IPS DF 4.7 (cell line): ENCODE results near the gene NUTF2.
"Not testable (repeated sequence)": the region's sequence is repeated elsewhere in the genome, so short reads cannot be mapped to it uniquely, and the experiment has no call there.

Source experiments
- DNase-seq: peaks from one replicate; pipeline ENCODE4 v3.0.0-alpha.2; 2013; ENCODE audit warnings: low spot score; ENCODE audit errors: extremely low read depth

The NUTF2 gene

DNA sequence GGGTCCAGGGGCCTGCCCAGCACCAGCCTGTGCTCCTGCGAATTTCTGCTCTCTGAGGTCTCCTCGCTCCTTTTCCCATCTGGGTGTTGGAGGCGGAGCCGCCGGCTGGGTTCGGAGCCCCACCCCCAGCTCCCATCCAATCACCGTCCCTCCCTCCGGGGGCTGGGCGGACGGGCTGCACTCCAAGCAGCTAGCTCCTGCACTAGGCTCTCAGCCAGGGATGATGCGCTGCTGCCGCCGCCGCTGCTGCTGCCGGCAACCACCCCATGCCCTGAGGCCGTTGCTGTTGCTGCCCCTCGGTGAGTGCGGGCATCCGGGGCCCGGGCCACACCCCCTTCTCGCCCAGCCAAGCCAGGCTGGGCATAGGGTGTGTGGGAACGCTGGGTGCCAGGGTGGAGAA is 38.0 kb downstream of the NUTF2 start, which contains the start of gene NRN1L:
NRN1L (plus strand) TSS at position 202 of the 400 bp plus-strand sequence; CDS start at position 221, 19 bp downstream.
- peak; percentile 49 for DNase-seq

DNA sequence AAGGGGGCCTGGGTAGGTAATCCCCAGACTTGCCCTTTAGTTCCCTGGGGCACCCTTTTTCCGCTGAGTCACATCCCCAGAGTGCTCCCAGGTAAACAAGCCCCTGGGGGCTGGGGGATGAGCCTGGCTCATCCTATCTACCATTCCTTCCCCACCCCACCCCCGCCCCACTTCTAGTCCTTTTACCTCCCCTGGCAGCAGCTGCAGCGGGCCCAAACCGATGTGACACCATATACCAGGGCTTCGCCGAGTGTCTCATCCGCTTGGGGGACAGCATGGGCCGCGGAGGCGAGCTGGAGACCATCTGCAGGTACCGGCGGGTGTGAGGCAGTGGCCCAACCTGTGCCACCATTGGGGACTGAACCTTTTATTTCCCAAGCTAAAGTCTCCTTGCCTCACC is 38.8 kb downstream of the NUTF2 start:
- no peak for DNase-seq

DNA sequence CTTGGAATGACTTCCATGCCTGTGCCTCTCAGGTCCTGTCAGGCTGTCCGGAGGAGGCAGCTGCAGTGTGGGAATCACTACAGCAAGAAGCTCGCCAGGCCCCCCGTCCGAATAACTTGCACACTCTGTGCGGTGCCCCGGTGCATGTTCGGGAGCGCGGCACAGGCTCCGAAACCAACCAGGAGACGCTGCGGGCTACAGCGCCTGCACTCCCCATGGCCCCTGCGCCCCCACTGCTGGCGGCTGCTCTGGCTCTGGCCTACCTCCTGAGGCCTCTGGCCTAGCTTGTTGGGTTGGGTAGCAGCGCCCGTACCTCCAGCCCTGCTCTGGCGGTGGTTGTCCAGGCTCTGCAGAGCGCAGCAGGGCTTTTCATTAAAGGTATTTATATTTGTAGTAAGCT is 39.2 kb downstream of the NUTF2 start:
- no peak for DNase-seq

DNA sequence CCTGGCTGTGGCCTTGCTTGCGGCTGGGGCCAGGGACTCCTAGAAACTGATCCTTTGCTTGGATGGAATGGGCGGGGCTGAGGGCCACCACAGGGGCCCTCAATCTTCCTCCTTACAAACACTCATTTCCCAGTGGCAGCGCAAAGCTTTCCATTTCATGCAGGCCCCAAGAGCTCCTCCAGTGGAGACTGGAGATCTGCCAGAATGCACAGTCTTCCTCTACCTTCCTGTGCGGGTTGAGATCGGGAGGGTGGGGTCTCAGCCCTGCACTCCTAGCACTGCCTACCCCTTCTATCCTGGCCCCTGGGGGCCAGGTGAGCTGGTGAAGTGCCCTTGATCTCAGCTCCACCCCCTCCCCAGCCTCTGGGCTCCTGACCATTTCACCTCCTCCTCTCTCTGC is 39.7 kb downstream of the NUTF2 start:
- DNase-seq, result no peak

DNA sequence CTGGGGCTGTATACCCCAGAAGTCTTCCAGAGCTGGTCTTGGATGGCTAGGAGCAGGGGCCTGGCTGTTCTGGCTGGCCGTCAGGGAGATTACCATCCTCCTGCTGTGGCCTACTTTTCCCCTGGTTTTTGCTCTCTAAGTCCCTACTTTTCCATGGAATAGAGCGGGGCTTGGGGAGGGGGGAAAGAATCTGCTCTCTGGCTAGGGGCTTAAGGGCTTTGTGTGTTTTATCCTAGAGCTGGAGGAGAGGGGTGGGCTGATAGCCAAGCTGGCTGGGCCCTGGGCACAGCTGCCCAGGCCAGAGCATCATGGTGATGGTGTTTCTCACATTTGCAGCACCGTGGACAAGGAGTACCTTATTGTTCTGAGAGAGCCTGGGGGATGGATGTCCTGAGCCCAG is 41.6 kb downstream of the NUTF2 start:
- DNase-seq, result no peak

DNA sequence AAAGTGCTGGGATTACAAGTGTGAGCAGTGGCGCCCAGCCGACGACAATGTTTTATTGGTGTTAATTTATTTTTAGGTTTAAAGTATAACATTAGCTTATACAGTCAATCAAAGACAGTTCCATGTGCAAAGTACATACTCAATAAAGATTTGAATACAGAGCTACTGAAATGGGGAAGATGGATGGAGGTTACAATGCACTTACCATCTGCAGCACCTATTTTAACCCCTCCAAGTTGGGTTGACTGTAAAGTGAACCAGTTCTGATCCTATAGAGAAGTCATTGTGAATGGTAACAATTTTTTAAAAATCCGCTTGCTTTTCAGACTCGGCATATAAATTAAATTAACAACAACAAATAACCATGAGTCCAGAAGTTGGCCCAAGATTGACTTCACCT is 45.6 kb downstream of the NUTF2 start:
- DNase-seq, result no peak

DNA sequence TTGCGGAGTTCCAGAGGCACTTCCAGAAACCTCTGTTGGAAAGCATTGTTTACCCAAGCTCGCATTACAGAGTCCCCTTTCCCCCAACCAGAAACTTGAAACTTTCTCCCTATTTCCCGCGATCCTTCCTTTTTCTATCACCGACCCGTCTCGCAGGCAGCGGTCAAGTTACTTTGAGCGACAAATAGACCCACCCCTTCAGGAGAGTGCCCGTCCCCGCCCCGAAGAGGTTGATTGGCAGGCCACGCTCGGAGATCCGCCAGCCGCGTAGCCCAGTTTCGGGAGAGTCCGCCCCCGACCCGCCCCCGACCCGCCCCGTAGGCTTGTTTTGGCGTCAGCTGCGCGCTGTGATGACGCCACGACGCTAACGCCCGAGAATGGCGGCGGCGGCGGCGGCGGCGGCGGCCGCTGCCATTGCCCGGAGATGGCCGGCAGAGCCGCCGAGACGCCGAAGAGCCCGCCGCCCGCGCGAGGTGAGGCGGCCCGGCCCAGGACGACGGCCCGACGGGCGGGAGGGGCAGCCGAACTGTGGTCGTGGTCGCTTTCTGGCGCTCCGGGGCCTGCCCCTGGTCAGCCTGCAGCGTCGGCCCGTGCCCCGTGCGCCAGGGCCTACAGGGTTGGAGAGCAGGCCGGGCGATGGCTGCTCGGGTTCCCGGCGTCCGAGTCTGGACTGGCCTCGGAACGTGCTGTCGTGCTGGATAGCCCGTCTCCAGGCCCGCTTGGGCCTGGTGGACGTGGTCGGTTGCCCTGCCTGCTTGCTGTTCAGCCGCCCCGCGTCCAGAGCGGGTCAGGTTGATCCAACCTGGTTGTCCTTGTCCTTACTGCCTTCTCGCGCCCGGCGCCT is 46.4 kb downstream of the NUTF2 start, which contains the start of gene PSKH1:
PSKH1 (plus strand) TSS at position 356 of the 844 bp plus-strand sequence. CDS start 15,496 bp downstream, outside the sequence.
- peak; percentile 82 for DNase-seq

DNA sequence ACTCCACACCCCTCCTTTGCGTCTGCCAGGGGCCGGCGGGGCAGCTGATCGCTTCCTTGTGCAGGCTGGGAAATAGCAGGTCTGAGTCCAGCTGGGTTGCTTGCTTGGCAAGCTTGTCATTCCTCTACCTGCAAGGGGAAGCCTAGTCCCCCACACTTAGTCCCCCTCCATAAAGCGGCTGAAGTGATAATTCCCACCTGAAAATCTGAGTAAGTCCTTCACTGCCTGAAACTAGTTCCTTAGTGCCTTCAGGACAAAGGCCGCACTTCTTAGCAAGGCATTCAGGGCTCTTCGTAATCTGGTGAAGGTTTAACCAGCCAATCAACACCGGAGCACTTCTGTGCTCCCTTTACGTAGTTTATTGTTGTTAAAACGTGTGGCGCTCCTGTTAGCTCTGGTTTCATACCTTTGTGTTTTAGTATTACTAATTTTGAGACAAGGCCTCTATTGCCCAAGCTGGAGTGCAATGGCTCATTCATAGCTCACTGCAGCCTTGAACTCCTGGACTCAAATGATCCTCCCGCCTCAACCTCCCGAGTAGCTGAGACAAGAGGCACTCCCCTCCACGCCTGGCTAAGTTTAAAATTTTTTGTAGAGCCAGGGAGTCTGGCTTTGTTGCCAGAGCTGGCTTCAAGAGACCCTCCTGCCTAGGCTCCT is 47.1 kb downstream of the NUTF2 start:
- DNase-seq, result no peak

DNA sequence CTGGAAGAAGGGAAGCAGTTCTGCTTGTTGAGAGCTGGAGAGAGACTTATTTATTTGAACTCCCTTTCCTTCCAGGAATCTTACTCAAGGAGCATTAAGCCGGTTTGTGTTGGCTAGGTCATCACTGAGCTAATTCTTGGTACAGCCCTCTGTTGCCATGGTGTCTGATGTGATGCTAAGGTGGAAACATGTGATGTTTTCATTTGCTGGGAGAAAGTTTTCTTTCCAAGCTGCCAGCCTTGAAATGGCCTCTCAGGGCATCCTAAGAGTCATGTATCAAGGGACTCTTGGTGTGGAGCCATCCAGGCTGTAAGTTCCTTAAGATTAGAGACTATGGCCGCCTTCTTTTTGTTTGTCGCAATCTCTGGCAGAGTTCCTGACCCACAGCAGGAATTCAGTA is 50.5 kb downstream of the NUTF2 start:
- no peak for DNase-seq

DNA sequence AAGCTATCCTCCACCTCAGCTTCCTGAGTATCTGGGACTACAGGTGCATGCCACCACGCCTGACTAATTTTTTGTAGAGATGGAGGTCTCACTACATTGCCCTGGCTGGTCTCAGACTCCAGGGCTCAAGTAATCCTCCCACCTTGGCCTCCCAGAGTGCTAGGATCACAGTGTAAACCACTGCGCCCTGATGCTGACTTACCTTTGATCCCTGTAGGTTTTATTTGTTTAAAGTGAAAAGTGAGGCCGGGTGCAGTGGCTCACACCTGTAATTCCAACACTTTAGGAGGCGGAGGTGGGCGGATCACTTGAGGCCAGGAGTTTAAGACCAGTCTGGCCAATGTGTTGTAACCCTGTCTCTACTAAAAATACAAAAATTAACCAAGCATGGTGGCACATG is 55.0 kb downstream of the NUTF2 start:
- no peak for DNase-seq

DNA sequence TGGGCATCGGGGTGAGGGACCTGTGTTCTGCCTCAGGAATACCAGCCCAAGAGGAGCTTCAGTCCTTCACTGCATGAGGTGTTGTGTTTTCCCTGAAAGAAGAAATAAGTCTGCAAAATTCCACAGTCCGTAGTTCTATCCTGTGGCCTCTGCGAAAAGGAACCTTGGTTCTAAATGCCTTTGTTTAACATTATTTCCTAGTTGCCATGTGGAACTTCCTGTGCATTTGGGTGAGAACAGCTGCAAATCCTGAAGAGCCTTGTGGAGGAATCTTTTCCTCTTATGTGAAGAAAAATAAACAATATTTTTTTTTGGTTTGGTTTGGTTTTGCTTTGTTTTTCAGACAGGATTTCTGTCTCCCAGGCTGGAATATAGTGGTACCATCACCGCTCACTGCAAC is 56.1 kb downstream of the NUTF2 start:
- DNase-seq, result no peak

DNA sequence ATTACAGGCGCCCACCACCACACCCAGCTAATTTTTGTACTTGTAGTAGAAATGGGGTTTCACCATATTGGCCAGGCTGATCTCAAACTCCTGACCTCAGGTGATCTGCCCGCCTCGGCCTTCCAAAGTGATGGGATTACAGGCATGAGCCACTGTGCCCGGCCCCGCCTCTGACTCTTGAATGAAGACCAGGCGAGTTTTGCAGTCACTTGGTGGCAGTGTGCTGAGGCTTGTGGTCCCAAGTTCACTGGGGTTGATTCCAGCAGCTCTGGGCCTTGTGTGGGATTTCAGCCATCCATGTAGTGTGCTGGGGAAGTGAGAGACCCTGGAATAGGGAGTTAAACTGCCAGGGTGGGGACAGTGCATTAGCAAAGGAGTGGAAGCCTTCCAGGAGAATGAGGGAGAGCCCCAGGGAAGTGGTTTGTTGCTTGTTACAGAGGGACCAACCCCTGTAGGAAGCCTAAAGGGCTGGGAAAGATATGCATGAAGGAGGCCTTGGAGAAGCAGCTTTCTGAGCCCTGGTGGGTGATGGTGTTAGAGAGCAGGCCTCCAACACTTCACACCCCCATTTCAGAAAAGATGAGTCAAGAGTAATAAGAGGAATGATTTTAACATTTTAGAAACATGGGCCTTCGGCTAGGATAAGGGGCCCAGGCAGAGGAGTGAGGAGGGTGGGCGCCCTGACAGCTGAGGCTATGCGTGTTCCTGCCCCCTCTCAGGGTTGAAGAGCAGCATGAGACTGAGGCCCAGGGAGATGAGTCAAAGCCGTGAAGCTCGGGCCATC is 60.9 kb downstream of the NUTF2 start:
- no peak for DNase-seq

DNA sequence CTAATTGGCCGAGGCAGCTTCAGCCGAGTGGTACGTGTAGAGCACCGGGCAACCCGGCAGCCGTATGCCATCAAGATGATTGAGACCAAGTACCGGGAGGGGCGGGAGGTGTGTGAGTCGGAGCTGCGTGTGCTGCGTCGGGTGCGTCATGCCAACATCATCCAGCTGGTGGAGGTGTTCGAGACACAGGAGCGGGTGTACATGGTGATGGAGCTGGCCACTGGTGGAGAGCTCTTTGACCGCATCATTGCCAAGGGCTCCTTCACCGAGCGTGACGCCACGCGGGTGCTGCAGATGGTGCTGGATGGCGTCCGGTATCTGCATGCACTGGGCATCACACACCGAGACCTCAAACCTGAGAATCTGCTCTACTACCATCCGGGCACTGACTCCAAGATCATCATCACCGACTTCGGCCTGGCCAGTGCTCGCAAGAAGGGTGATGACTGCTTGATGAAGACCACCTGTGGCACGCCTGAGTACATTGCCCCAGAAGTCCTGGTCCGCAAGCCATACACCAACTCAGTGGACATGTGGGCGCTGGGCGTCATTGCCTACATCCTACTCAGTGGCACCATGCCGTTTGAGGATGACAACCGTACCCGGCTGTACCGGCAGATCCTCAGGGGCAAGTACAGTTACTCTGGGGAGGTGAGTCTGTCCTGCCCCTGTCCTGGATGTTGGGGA is 62.5 kb downstream of the NUTF2 start:
- no peak for DNase-seq

DNA sequence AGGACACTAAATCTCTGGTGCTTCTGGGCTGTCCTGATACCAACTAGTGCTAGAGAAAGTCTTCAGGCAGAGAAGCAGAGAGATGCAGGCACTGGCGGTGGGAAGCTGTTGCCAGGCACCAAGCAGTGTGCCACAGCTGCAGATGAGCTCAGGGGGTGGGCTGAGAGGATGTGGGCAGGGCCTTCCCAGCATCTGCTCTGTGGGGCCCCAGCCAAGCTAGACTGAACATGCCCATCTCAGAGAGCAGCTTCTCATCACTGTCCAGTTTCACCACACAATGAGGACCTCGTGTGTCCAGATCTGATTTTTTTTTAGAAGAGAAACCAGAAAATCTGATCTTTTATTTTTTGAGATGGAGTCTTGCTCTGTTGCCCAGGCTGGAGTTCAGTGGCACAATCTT is 63.4 kb downstream of the NUTF2 start:
- DNase-seq, result no peak

DNA sequence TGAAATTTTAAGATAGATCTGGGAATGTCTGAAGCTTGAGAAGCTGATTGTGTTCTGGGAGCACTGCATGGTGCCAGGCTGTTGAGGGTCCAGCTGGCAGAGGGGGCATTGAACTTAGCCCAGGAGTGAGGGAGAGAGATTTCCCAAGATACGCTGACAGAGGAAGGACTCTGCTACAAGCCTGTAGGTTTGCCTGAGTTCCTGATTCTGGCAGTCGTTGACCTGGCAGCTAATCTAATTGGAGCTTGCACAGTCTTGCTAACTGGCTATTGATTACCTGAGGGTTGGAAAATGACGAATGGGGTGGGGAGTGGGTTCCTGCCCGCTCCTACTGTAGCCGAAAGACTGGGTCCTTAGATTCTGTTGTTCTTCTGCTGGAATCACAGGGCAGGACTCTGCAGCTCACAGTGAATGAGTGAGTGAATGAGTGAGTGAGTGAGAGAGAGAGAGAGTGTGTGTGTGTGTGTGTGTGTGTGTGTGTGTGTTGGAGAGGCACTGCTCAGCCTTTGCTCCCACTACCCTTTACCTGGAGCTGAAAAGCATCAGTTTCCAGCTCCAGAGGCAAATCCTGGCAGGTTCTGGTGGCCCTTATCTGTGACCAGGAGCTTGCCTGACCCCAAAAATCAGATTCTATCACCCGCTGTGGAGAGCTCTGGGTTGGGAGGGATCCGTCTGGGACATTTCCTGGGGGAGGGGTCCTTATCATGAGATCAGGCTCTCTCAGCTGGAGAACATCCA is 68.2 kb downstream of the NUTF2 start:
- DNase-seq, result no peak

DNA sequence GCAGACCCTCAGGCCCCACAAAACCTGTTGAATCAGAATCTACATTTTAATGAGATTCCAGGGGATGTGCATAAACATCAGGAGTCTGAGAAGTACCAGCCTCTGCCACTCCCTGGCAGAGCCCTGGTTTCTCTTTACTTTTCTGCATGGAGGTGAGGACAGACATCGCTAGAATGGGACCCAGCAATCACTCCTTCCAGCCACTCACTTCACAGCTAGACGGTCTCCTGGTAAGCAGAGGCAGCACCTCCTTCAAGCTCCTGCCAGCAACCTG is 68.7 kb downstream of the NUTF2 start:
- DNase-seq, result not testable (repeated sequence)

DNA sequence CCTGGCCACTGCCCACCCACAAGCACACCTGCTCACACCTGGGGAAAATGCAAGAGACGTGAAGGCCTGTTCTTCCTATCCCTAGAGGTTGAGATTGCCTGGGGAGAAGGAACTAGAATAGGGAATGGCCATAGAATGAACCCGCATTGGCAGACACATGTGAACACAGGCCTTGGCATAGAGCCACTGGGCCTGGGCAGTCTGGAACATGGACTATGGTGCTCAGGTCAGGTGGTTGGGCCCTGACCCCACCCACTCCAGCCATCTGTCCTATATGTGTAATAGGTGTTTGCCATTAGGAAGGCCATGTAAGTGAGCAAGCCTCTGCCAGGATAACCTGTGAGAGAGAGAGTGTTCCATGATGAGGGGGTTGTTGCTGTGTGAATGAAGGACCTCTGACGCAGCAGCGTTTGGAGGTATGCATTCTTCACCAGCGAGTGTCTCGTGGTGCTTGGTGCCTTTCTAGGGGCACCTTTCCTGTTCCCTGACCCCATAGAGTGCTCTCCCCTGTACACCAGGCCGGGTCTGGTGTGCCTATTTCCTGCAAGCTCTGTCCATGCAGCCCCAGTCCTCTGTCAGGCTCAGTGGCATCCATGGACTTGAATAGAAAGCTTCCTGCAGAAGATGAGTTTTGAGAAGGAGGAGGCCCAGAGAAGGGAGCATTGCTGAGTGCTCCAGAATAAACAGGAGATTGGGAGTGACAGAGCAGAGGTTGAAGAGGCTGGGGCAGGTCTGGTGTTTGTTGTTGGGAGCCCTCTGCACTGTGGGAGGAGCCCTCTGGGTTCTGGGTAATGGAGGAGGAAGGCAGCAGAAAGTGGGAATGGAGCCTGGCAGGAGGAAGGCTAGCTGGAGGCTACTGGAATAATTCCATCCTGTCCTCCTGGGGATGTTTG is 69.3 kb downstream of the NUTF2 start:
- DNase-seq, result no peak

DNA sequence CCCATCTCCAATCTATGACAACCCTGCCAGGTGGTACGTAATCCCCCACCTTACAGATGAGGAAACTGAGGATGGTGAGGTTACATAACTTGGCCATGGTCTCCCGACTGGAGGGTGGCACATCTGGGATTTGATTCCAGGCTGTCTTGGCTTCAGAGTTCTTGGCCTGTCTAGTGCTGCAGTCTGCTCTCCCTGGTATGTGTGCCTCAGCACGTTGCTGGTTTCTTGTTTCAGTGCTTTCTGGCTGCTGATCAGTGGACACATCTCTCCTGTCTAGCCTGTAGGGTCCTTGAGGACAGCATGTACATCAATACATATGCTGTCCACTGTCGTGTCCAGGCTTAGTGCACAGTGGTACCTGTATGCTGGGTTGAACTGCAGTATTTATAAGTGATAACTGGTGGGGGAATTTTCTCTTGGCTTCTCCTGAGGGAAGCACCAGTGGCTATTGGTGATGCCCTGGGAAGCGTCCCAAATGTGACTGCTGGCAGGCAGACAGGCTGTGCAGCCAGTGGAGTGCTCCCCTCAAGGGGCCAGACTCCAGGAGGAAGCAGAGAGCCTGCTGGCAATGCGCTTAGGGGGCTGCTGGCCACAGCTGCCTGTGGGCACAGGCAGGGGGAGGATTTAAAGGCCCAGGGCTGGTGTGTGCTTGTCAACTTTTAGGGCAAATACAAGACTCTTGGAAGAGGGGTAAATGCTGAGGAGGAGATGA is 70.6 kb downstream of the NUTF2 start:
- DNase-seq, result no peak

DNA sequence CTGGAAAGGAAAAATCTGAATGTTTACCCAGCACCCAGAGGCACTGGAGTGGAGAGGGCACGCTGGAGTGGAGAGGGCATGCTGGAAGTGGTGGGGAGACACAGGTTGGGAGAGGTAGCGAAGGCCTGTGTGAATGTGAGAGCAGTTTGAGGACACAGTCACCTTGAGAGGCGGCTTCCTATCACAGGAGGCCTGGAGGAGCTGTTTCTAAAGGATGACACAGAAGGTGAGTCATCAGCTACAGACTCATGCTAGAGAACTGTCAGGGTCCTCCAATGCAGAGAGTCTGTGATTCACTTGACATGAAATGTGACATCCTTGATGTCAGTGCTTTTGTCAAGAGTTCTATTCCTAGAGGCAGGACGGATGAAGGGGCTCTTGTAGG is 71.1 kb downstream of the NUTF2 start:
- no peak for DNase-seq
